ENCODE data around the gene MTMR3.

DNA sequence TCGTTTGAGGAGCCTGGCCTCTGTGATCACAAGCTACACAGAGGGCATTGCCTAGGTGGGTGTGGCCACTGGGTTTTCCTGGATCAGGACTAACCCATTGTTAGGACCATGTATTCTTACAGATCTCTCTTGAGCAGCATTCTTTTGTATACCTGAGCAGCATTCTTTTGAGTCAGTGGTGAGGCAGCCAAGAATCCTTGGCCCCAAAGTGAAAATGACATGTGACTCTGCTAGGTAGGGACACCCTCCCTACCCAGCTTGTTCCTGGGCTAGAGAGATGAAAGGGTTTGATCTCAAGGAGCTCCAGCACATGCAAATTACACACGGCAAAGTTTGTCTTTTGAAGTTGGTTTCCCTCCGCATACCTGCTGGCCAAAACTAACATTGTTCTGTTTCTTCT is 142.2 kb downstream of the MTMR3 start:
- TF ChIP-seq EZH2 (IDR thresholded peaks at IDR 0.05; ENCODE audit: insufficient read depth, poor library complexity, severe bottlenecking) (no peak), EZH2phosphoT487 (IDR thresholded peaks at IDR 0.05; ENCODE audit: insufficient read depth, low read depth) (no peak)

Measured in GM23248 (cell line).